PC-3 (cell line): Measurements from ENCODE around the gene ACER2.
"Not testable (repeated sequence)": the region's sequence is repeated elsewhere in the genome, so short reads cannot be mapped to it uniquely, and the experiment has no call there.

Experiments used
- CTCF ChIP-seq: fragments of 300-600 bp; sonication (generic); conservative IDR thresholded peaks from 2 replicates; pipeline ENCODE4 v1.5.1; 2017; ENCODE audit warnings: antibody characterized with exemption, low read depth, mild to moderate bottlenecking, low read length
- EZH2 ChIP-seq: fragments of 300-600 bp; sonication (generic); IDR thresholded peaks from one replicate; pipeline ENCODE4 v1.6.1; 2017; ENCODE audit warnings: antibody characterized with exemption, mild to moderate bottlenecking, low read length; ENCODE audit not compliant: unreplicated experiment

DNA sequence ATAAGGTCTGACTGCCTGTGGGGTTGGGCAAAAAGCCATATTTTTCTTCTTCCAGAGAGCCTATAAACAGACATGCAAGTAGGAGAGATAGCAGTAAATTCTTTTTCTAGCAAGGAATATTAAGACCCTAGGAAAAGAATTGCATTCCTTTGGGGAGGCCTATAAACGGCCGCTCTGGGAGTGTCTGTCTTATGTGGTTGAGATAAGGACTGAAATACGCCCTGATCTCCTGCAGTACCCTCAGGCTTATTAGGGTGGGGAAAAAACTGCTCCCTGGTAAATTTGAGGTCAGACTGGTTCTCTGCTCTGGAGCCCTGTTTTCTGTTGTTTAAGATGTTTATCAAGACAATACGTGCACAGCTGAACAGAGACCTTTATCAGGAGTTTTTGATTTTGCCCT is 5.6 kb upstream of the ACER2 start:
- not testable (repeated sequence) for TF ChIP-seq CTCF, EZH2
